Muscle layer of duodenum (tissue), 2 donors: ENCODE measurements around the gene CDH13.

ENCODE experiments used
- H3K27ac ChIP-seq: one replicate; pipeline ENCODE4 v1.7.0; 2013; ENCODE audit warnings: mild to moderate bottlenecking, low read length
- H3K27me3 ChIP-seq: one replicate; pipeline ENCODE4 v1.7.0; 2013; ENCODE audit warnings: low read depth, mild to moderate bottlenecking, control low read depth, low read length
- H3K36me3 ChIP-seq, 2 donors: one replicate each; pipeline ENCODE4 v1.7.0; 2013; ENCODE audit warnings: low read length in 2 of 2, control low read depth in 1 of 2, mild to moderate bottlenecking in 1 of 2; ENCODE audit not compliant: insufficient read depth in 2 of 2, control insufficient read depth in 1 of 2
- H3K4me1 ChIP-seq, 2 donors: one replicate each; pipeline ENCODE4 v1.7.0; 2013; ENCODE audit warnings: low read length in 2 of 2, mild to moderate bottlenecking in 2 of 2, control low read depth in 1 of 2, moderate library complexity in 1 of 2; ENCODE audit not compliant: insufficient read depth in 2 of 2, control insufficient read depth in 1 of 2
- H3K4me3 ChIP-seq, 2 donors: one replicate each; pipeline ENCODE4 v1.7.0; 2013; ENCODE audit warnings: low read length in 2 of 2, low read depth in 1 of 2, mild to moderate bottlenecking in 1 of 2
- H3K9me3 ChIP-seq, 2 donors: one replicate each; pipeline ENCODE4 v1.7.0; 2013; ENCODE audit warnings: low read length in 2 of 2, control low read depth in 1 of 2, mild to moderate bottlenecking in 1 of 2; ENCODE audit not compliant: control insufficient read depth in 1 of 2
- donor health status: healthy.

Gene CDH13

DNA sequence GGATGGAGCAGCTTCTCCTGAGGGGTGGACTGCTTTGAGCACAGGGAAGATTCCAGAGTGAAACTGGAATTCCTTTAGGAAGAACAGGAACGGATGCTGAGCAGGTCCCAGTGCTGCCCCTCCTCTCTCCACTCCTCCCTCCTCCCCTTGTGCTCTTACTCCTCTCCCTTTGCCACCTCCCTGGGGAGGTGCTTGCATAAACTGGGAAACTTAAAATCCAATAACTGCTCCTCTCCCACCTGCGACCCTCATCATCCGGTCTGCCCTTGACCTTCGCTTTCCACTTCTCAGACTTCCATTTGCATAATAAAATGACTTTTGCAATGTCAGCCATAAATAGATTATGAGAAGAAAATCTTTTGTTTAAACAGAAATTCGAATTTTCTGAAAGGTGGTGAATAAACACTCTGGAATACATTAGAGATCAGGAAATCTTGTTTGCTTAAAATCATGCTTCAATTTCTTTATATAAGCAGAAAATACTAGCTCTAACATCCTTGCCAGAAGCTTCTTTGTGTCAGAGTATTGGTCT, 1204.8 kb downstream of the CDH13 start:
- Histone ChIP-seq H3K4me3 (no peak overlapping the region), H3K27me3 (no peaks in the 10 kb centered on the region), H3K36me3 (no peaks in the 10 kb centered on the region), H3K4me1 (no peaks in the 10 kb centered on the region), H3K27ac (no peak overlapping the region), H3K9me3 (no peaks in the 10 kb centered on the region)

DNA sequence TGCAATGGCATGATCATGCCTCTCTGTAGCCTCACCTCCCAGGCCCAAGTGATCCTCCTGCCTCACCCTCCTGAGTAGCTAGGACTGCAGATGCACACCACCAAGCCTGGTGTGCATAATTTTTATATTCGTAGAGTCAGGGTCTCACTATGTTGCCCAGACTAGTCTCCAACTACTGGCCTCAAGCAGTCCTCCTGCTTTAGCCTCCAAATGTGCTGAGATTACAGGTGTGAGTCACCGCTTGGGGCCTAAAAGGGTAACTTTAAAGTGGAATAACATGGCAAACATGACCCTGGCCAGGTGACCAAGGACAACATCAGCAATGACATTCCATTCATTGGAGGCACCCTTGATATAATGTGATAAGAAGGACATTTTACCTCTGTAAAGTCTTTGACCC, 1207.2 kb downstream of the CDH13 start:
- Histone ChIP-seq H3K4me3 (no peak overlapping the region), H3K27me3 (no peaks in the 10 kb centered on the region), H3K4me1 (no peaks in the 10 kb centered on the region), H3K27ac (no peak overlapping the region), H3K9me3 (no peaks in the 10 kb centered on the region), H3K36me3 (no peaks in the 10 kb centered on the region)

DNA sequence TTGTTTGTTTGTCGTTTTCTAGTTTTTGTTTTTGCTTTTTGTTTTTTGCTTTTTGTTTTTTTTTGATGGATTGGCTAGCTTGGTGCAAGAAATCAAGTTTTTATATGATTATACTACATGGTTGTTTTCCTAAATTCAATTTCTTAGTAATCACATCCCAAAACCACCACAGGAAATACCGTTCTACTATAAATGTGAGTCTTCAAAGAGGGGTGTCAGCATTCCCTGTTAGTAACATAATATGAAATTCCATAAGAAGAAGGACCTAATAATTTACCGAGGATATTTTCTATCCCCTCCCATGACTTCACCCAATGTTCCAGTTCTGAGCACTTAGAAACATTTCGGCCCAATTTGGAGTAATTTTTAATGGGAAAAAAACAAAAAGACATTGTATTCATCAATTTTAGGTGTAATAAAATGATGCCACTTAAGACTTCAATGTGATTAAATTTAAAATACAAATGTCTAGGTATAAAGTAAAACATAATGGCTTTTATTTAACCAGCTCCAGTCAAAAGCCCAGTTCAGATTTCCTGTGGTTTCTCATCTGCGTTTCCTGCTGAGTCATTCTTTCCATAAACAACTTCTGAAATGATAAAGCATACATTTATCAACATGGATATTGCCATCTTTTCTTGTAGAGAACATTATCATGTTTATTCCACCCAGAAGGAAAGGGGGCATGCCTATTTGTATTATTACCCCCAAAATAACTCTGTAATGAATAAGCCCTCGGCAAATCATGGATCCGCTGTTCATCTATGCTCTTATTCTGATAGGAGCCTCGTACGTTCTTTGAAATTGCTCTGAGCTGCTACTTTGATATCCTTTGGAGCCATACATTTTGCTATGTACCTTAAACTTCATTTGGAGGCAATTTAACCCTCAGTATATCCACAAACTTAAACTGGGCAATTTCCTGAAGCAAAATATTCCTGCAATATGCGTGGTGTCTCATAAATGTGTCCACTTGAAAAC, 1209.1 kb downstream of the CDH13 start:
- no peaks in the 10 kb centered on the region for H3K36me3 ChIP-seq
- H3K4me1 ChIP-seq = no peaks in the 10 kb centered on the region
- no peaks in the 10 kb centered on the region for H3K27me3 ChIP-seq
- no peak overlapping the region for H3K27ac ChIP-seq
- H3K4me3 ChIP-seq = peak overlapping the region in 1 of 2 donors; percentile 5
- H3K9me3 ChIP-seq = no peaks in the 10 kb centered on the region

DNA sequence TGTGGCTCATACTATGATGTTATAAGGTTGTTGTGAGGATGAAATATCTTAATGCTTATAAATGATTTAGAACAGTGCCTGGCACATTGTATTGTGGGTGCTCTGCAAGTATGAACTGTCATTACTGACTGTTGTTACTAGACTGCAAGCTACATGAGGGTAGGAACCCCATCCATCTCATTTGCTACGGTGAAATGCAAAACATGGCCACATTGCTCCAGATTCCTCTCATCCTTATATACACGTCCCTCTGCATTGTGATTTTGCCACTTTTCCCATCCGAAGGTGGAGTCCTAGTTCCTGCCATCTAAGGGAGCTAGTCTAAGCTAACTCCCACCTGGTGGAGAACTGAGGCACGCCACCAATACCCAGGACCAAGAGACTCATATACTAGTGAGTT, 1210.8 kb downstream of the CDH13 start:
- no peaks in the 10 kb centered on the region for H3K27me3 ChIP-seq
- H3K27ac ChIP-seq = no peak overlapping the region
- H3K36me3 ChIP-seq = no peaks in the 10 kb centered on the region
- H3K4me1 ChIP-seq = no peaks in the 10 kb centered on the region
- H3K9me3 ChIP-seq = no peaks in the 10 kb centered on the region
- H3K4me3 ChIP-seq = no peak overlapping the region

DNA sequence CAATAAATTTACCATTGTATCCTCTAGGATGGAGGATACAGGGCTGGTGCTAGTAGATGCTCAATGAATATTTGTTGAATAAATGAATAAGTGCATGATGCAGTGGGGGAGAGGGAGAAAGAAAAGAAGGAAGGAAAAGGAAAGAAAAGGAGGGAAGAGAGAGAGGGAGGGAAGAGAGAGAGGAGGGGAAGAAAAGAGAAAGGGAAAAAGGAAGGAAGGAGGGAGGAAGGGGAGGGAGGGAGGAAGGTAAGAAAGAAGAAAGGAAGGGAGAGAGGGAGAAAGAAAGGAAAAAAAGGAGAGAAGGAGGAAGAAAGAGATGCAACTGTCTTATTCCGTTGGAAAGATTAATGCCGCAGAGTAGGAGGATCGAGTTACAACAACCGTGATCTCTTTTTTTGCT, 1211.4 kb downstream of the CDH13 start:
- Histone ChIP-seq H3K9me3 (no peaks in the 10 kb centered on the region), H3K4me3 (no peak overlapping the region), H3K36me3 (no peaks in the 10 kb centered on the region), H3K4me1 (no peaks in the 10 kb centered on the region), H3K27ac (no peak overlapping the region), H3K27me3 (no peaks in the 10 kb centered on the region)

DNA sequence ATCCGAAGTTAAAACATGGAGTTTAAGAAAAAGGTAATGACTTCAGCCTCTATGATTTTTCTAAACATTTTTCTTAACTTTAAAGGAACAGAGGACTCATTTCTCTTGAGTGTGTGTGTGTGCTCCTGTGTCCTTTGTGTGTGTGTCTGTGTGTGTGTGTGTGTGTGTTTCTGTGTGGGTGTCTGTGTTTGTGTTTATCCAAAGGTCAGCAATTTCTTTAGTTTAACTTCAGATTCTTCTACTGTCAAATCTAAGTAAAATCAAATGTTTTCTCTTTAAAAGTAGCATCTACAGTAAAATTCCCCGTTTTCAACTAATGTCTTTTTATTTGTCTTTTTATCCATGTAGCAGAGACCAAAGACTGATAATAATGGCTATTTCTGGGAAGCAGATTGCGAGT, 1212.8 kb downstream of the CDH13 start:
- H3K9me3 ChIP-seq = no peaks in the 10 kb centered on the region
- H3K27me3 ChIP-seq = no peaks in the 10 kb centered on the region
- H3K36me3 ChIP-seq = no peaks in the 10 kb centered on the region
- no peaks in the 10 kb centered on the region for H3K4me1 ChIP-seq
- H3K4me3 ChIP-seq = no peak overlapping the region
- H3K27ac ChIP-seq = no peak overlapping the region

DNA sequence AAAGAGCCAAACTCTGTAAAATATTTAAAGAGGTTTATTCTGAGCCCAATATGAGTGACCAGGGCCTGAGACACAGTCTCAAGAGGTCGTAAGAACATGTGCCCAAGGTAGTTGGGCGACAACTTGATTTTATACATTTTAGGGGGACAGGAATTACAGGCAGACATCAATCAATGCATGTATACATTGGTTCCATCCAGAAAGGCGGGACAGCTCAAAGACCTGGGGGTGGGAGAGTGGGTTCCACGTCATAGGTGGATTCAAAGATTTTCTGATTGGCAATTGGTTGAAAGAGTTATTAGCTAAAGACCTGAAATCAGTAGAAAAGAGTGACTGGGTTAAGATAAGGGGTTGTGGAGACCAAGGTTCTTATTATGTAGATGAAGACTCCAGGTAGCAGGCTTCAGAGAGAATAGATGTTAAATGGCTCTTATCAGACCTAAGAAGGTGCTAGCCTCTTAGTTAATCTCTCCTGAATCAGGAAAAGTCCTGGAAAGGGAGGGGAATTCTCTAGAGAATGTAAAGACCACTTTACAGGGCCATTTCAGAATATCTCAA, 1213.4 kb downstream of the CDH13 start:
- no peaks in the 10 kb centered on the region for H3K9me3 ChIP-seq
- no peak overlapping the region for H3K4me3 ChIP-seq
- no peaks in the 10 kb centered on the region for H3K36me3 ChIP-seq
- no peak overlapping the region for H3K27ac ChIP-seq
- no peaks in the 10 kb centered on the region for H3K4me1 ChIP-seq
- H3K27me3 ChIP-seq = no peaks in the 10 kb centered on the region

DNA sequence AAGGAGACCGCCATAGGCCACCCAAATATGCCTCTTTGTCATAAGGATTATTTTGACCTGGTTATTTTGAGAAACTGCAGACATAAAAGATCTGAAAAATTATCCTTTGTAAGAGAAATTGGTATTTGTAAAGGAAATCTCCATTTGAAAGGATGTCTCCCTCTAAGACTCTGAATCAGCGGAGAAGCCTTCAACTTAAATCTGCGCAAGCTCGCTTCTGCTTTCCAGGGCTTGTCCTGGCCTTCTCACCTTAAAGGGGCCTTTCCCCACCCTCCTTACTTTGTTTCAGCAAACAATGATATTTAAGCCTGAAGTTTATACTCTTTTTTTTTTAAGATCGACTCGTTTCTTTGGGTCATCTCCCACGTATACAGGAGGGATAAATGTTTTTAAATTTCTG, 1215.5 kb downstream of the CDH13 start:
- H3K9me3 ChIP-seq = no peaks in the 10 kb centered on the region
- no peaks in the 10 kb centered on the region for H3K4me1 ChIP-seq
- no peaks in the 10 kb centered on the region for H3K27me3 ChIP-seq
- no peak overlapping the region for H3K27ac ChIP-seq
- no peaks in the 10 kb centered on the region for H3K36me3 ChIP-seq
- H3K4me3 ChIP-seq = no peak overlapping the region

DNA sequence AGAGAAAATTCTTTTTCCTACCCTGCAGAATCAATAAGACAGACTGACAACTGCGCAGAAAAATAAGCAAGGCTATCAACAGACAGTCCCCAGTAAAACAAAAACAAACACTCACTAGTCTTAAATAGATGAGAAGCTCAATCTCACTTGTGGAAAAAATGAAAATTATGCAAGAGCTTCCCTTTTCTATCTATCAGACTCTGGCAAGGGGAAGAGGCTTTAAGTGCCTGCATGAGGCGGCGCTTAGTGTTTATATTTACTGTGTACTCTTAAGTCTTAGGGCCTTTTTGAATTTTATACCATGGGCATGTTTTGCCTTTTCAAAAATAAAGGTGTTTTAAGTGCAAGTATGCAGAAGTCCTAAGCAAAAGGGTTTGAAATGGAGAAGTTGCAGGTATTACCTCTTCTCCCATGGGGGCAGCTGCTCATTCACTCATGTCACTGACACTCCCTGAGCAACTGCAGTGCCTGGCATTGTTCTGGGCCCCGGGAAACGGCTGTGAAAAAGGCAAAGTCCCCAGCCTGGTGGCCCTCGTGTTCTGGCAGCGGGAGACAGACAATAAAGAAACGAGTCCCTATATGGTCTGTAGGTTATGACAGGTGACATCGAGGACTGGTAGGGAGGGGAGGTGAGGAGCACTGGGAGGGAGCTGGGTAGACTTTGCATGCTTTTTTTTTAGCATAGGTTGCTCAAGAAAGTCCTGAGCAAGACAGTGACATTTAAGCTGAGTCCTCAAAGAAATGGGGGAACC, 1216.2 kb downstream of the CDH13 start:
- H3K4me1 ChIP-seq = no peaks in the 10 kb centered on the region
- no peak overlapping the region for H3K27ac ChIP-seq
- no peaks in the 10 kb centered on the region for H3K27me3 ChIP-seq
- no peaks in the 10 kb centered on the region for H3K36me3 ChIP-seq
- H3K9me3 ChIP-seq = no peaks in the 10 kb centered on the region
- no peak overlapping the region for H3K4me3 ChIP-seq

DNA sequence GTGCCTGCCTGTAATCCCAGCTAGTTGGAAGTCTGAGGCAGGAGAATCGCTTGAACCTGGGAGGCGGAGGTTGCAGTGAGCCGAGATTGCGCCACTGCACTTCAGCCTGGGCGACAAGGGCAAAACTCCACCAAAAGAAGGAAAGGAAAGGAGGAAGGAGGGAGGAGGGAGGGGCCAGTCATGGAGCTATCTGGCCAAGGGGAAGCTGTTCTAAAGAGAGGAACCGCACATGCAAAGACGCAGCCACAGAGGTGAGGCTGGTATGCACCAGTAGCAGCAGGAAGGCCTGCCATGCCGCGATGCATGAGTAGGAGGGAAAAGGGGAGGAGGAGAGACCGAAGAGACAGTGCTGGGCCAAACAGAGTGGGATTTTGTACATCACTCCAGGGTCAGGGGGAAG, 1216.9 kb downstream of the CDH13 start:
- no peaks in the 10 kb centered on the region for H3K9me3 ChIP-seq
- H3K4me3 ChIP-seq = no peak overlapping the region
- H3K27me3 ChIP-seq = no peaks in the 10 kb centered on the region
- no peaks in the 10 kb centered on the region for H3K4me1 ChIP-seq
- no peak overlapping the region for H3K27ac ChIP-seq
- no peaks in the 10 kb centered on the region for H3K36me3 ChIP-seq

DNA sequence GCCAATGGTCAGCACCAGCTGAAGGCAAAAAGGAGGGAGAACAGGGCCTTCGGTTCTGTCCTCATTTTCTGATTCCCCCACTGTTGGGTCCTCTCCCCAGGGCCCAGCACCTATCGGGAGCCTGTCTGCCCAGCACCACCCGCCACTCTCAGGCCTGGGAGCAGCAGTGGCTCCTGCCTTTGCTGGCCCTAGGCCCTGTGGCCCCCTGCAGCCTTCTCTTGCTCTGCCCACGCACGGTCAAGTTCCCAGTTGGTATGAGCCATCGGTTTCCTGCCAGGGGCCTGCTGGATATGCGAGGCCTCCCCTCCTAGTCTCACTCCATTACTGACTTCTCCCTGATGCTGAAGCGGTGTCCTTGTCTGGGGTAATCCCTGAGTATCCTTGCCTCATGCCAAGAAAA, 1218.5 kb downstream of the CDH13 start:
- Histone ChIP-seq H3K27me3 (no peaks in the 10 kb centered on the region), H3K27ac (no peak overlapping the region), H3K9me3 (no peaks in the 10 kb centered on the region), H3K4me1 (no peaks in the 10 kb centered on the region), H3K36me3 (no peaks in the 10 kb centered on the region), H3K4me3 (no peak overlapping the region)
